ENCODE results near the gene VEZF1. TPM values are rescaled to one million over a fixed set of nuclear protein-coding genes. Genes with fewer than 3 reads are reported as not detected.

Gene VEZF1
- total and polyA plus RNA-seq, 4 donors: 18.0 to 78.9 (median 43.9) TPM

DNA sequence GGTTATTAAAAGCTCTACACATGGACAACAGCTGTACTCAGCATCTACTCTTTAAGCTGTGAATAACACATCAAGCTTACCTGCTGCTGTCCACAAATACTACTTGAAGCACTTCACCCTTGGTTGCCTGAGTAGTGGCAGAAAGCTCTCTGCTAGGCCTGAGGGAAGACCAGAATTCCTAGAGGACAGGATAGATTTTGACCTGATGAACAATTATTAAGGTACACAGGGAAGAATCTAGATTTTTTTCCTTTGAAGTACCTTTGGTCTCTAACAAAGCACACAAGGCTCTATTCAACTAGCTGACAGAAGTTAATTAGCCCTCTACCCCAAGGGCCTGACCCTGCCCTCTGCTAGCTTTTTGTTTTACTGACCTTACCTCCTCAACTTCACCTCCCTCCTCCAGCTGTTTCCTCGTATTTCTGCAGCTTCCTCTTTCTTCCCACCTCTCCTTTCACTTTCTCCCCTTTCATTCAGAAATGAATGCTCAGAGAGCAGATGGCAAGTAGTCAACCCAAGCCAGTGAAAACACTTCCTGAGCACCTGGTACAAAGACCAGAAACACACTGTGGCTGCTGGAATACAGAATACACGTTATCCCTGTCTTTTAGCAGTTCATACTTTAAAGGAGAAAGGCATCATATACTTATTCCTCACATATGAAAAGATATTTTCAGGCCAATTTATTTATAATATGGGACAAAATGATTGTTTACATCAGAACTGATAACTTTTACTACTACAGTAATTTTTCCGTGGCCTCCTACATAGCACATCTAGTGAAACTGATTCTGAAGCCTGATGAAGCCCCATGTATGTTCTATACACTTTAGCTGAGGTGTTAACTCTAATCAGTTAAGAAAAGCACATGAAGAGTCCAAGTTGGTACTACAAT lies 5.7 kb upstream of the VEZF1 start:
- no peaks in the 10 kb centered on the region for H3K9me3 ChIP-seq (ENCODE audit: control insufficient read depth in 4 of 4, insufficient read depth in 3 of 4, low read length in 3 of 4)
- peaks cover 1 to 10% (median 7%) of the 10 kb centered on the region in 4 donors for H3K36me3 ChIP-seq (ENCODE audit: control insufficient read depth in 4 of 4, insufficient read depth in 4 of 4, low read length in 4 of 4)
- TF ChIP-seq, protein P1, sequence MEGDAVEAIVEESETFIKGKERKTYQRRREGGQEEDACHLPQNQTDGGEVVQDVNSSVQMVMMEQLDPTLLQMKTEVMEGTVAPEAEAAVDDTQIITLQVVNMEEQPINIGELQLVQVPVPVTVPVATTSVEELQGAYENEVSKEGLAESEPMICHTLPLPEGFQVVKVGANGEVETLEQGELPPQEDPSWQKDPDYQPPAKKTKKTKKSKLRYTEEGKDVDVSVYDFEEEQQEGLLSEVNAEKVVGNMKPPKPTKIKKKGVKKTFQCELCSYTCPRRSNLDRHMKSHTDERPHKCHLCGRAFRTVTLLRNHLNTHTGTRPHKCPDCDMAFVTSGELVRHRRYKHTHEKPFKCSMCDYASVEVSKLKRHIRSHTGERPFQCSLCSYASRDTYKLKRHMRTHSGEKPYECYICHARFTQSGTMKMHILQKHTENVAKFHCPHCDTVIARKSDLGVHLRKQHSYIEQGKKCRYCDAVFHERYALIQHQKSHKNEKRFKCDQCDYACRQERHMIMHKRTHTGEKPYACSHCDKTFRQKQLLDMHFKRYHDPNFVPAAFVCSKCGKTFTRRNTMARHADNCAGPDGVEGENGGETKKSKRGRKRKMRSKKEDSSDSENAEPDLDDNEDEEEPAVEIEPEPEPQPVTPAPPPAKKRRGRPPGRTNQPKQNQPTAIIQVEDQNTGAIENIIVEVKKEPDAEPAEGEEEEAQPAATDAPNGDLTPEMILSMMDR (IDR thresholded peaks at IDR 0.05; ENCODE audit: control extremely low read depth, extremely low read depth): no peak
- H3K9ac ChIP-seq (ENCODE audit: insufficient read depth in 1 of 2, low read length in 2 of 2): peak overlapping the region in 1 of 2 donors; percentile 3
- no peaks in the 10 kb centered on the region for H3K27me3 ChIP-seq (ENCODE audit: control insufficient read depth in 3 of 3, insufficient read depth in 3 of 3, low read length in 2 of 3)
- DNase-seq (no peak), ATAC-seq (ENCODE audit: insufficient read depth, low FRiP score) (no peak)
- 27% methylated on average over 3 of the region's 3 CpGs for WGBS, 2 donors
- H3K27ac ChIP-seq (ENCODE audit: low read depth in 1 of 2, low read length in 1 of 2): peak overlapping the region; percentile 24 to 64
- peaks cover 2 to 31% (median 7%) of the 10 kb centered on the region in 5 donors for H3K4me1 ChIP-seq (ENCODE audit: control insufficient read depth in 5 of 5, insufficient read depth in 5 of 5, low read length in 5 of 5)
- H3K4me3 ChIP-seq: no peak overlapping the region

DNA sequence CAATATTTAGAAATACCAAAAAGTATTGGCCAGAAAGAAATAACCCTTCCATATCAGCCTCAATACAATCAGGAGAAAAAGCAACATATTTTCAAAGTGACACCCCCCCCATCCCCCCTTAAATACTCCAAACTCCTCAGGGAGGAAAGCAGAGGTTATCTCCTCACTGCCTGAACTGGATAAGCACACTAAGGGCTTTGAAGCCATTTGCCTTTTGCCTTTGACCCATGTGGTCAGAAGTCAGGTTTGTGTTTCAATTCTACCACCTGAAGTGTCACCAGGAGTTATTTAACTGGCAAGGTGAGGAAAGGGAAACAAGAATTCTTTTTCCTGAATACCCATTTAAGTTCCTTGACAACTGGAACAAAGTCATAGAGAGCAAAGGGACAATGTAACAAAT lies 3.5 kb upstream of the VEZF1 start:
- H3K27ac ChIP-seq (ENCODE audit: low read depth in 1 of 2, low read length in 1 of 2): no peak overlapping the region
- no peak overlapping the region for H3K9ac ChIP-seq (ENCODE audit: insufficient read depth in 1 of 2, low read length in 2 of 2)
- H3K4me1 ChIP-seq (ENCODE audit: control insufficient read depth in 5 of 5, insufficient read depth in 5 of 5, low read length in 5 of 5): peaks cover 2 to 36% (median 7%) of the 10 kb centered on the region in 5 donors
- DNase-seq (no peak), ATAC-seq (ENCODE audit: insufficient read depth, low FRiP score) (no peak)
- H3K36me3 ChIP-seq (ENCODE audit: control insufficient read depth in 4 of 4, insufficient read depth in 4 of 4, low read length in 4 of 4): peaks cover 0 to 1% (median 0%) of the 10 kb centered on the region in 4 donors
- TF ChIP-seq, protein P1 (IDR thresholded peaks at IDR 0.05; ENCODE audit: control extremely low read depth, extremely low read depth): no peak
- H3K9me3 ChIP-seq (ENCODE audit: control insufficient read depth in 4 of 4, insufficient read depth in 3 of 4, low read length in 3 of 4): no peaks in the 10 kb centered on the region
- no peaks in the 10 kb centered on the region for H3K27me3 ChIP-seq (ENCODE audit: control insufficient read depth in 3 of 3, insufficient read depth in 3 of 3, low read length in 2 of 3)
- H3K4me3 ChIP-seq: no peak overlapping the region

DNA sequence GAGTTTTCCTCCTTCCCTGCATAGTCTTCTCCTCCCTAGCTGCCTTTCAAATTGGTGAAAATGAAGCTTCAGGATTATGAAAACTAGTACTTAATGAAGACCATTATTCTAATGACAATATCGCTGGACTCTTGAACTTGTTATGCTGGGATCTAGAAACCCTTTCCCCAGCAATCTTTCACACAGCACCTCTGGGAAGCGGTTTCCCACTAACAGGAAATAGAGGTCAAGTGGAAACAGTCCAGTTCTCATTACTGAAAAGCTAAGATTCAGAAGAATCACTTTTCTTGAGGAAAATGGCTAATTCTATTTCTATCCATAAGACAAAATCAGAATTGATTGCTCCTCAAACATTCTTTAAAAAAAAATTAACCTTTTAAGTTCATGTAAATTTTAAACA lies 2.0 kb upstream of the VEZF1 start:
- Histone ChIP-seq H3K9me3 (ENCODE audit: control insufficient read depth in 4 of 4, insufficient read depth in 3 of 4, low read length in 3 of 4) (no peaks in the 10 kb centered on the region), H3K27me3 (ENCODE audit: control insufficient read depth in 3 of 3, insufficient read depth in 3 of 3, low read length in 2 of 3) (no peaks in the 10 kb centered on the region), H3K4me3 (no peak overlapping the region), H3K9ac (ENCODE audit: insufficient read depth in 1 of 2, low read length in 2 of 2) (no peak overlapping the region), H3K4me1 (ENCODE audit: control insufficient read depth in 5 of 5, insufficient read depth in 5 of 5, low read length in 5 of 5) (peaks cover 4 to 43% (median 13%) of the 10 kb centered on the region in 5 donors), H3K36me3 (ENCODE audit: control insufficient read depth in 4 of 4, insufficient read depth in 4 of 4, low read length in 4 of 4) (no peaks in the 10 kb centered on the region), H3K27ac (ENCODE audit: low read depth in 1 of 2, low read length in 1 of 2) (peak overlapping the region in 1 of 2 donors; percentile 66)
- TF ChIP-seq, protein P1 (IDR thresholded peaks at IDR 0.05; ENCODE audit: control extremely low read depth, extremely low read depth): no peak
- no peak for DNase-seq
- 72 to 78% methylated on average over 2 of the region's 2 CpGs for WGBS, 2 donors
- no peak for ATAC-seq (ENCODE audit: insufficient read depth, low FRiP score)
